HepG2 (cell line): ENCODE results near the gene SYNGR2. TPM values are rescaled to one million over a fixed set of nuclear protein-coding genes. Genes with fewer than 3 reads are reported as not detected.

Source experiments
- BCL6 ChIP-seq: IDR thresholded peaks from 2 replicates; pipeline ENCODE4 v1.6.1; 2016; ENCODE audit warnings: missing genetic modification reagents, missing compliant biosample characterization
- CREB1 ChIP-seq, 2 experiments: fragments of 450-650 bp in 1 of 2; IDR thresholded peaks; 2 replicates each; pipeline ENCODE4 v1.6.1; 2016 to 2017; ENCODE audit warnings: control low read depth in 1 of 2, mild to moderate bottlenecking in 1 of 2, missing compliant biosample characterization in 1 of 2, missing genetic modification characterization in 1 of 2
- EEA1 ChIP-seq: sonication (generic); formaldehyde crosslinking; IDR thresholded peaks from 2 replicates; pipeline ENCODE4 v1.5.1; 2020; ENCODE audit warnings: mild to moderate bottlenecking, missing genetic modification reagents, borderline replicate concordance
- HCFC1 ChIP-seq: fragments of 150-350 bp; IDR thresholded peaks from 2 replicates; pipeline ENCODE4 v1.6.1; 2014; ENCODE audit warnings: low read depth, low read length
- HMG20A ChIP-seq: IDR thresholded peaks from 2 replicates; pipeline ENCODE4 v1.6.1; 2016; ENCODE audit warnings: borderline replicate concordance
- HMGA1 ChIP-seq: sonication (generic); formaldehyde crosslinking; conservative IDR thresholded peaks from 2 replicates; pipeline ENCODE4 v1.4.0; 2020; ENCODE audit warnings: missing genetic modification reagents
- HOXA3 ChIP-seq: sonication (generic); formaldehyde crosslinking; IDR thresholded peaks from 2 replicates; pipeline ENCODE4 v1.5.0; 2020; ENCODE audit warnings: missing genetic modification reagents
- IKZF1 ChIP-seq: fragments of 450-650 bp; IDR thresholded peaks from 2 replicates; pipeline ENCODE4 v1.7.1; 2016
- JUN ChIP-seq: sonication (generic); formaldehyde crosslinking; IDR thresholded peaks from 2 replicates; pipeline ENCODE4 v1.4.0; 2020; ENCODE audit warnings: mild to moderate bottlenecking, missing genetic modification reagents
- KLF16 ChIP-seq, 2 experiments: sonication (generic) in 1 of 2; formaldehyde crosslinking in 1 of 2; IDR thresholded peaks; 2 replicates each; pipeline versions ENCODE4 v1.6.1 to v1.8.0; 2016 to 2023; ENCODE audit warnings: missing genetic modification reagents in 2 of 2, missing compliant biosample characterization in 1 of 2
- MEIS2 ChIP-seq: sonication (generic); formaldehyde crosslinking; IDR thresholded peaks from 2 replicates; pipeline ENCODE4 v1.9.0; 2021; ENCODE audit warnings: mild to moderate bottlenecking, missing genetic modification reagents
- PHF8 ChIP-seq: sonication (generic); formaldehyde crosslinking; IDR thresholded peaks from 2 replicates; pipeline ENCODE4 v1.5.0; 2020; ENCODE audit warnings: missing genetic modification reagents
- PRPF4 ChIP-seq: fragments of 200-400 bp; formaldehyde crosslinking; IDR thresholded peaks from 2 replicates; pipeline ENCODE4 v1.6.1; 2016; ENCODE audit warnings: low read length, low read depth; ENCODE audit not compliant: poor library complexity, severe bottlenecking
- RELA ChIP-seq: sonication (generic); formaldehyde crosslinking; IDR thresholded peaks from 2 replicates; pipeline ENCODE4 v1.4.0; 2020; ENCODE audit warnings: missing genetic modification reagents
- SIN3B ChIP-seq: fragments of 150-350 bp; IDR thresholded peaks from 2 replicates; pipeline ENCODE4 v1.6.1; 2014; ENCODE audit warnings: low read length
- SP1 ChIP-seq, 2 experiments: fragments of 450-650 bp in 1 of 2; sonication (generic) in 1 of 2; formaldehyde crosslinking in 1 of 2; IDR thresholded peaks; 2 replicates each; pipeline versions ENCODE4 v1.4.0 to v1.6.1; 2016 to 2020; ENCODE audit warnings: missing genetic modification reagents in 1 of 2
- SUZ12 ChIP-seq: fragments of 150-350 bp; IDR thresholded peaks from 2 replicates; pipeline ENCODE4 v1.6.1; 2014; ENCODE audit warnings: low read depth, low read length
- TCF7L2 ChIP-seq: IDR thresholded peaks from 2 replicates; pipeline ENCODE4 v1.6.1; 2011; ENCODE audit warnings: mild to moderate bottlenecking, low read depth, low read length, moderate library complexity
- ZNF354B ChIP-seq: sonication (generic); formaldehyde crosslinking; IDR thresholded peaks from 2 replicates; pipeline ENCODE4 v1.8.0; 2022; ENCODE audit warnings: mild to moderate bottlenecking, missing genetic modification reagents
- ZNF570 ChIP-seq: sonication (generic); formaldehyde crosslinking; IDR thresholded peaks from 2 replicates; pipeline ENCODE4 v1.4.0; 2020; ENCODE audit warnings: mild to moderate bottlenecking, missing genetic modification reagents, borderline replicate concordance
- polyA plus RNA-seq, 8 experiments: library from polyadenylated mRNA; depleted of rRNA in 3 of 8; stranded (reverse) in 7 of 8; unstranded in 1 of 8; fragments of >200 nt; fragmentation: Illumina TruSeq in 4 of 8; extraction: Trizol in 4 of 8; gene quantifications; 2 replicates each; pipeline versions ENCODE4 v1.2.1 to v1.2.3, GENCODE V29; 2011 to 2016; ENCODE audit warnings: low read depth in 4 of 8, missing spikeins in 1 of 8, mixed read lengths in 1 of 8; ENCODE audit not compliant: insufficient read depth in 1 of 8
- total RNA-seq, 5 experiments: library from RNA; depleted of rRNA; stranded (reverse); fragments of >200 nt; fragmentation: Illumina TruSeq; extraction: Trizol; gene quantifications; 2 replicates each; pipeline ENCODE4 v1.2.3, GENCODE V29; 2016; ENCODE audit warnings: low read depth in 1 of 5
- TF ChIP-seq, protein P1 (sequence below): sonication (generic); formaldehyde crosslinking; IDR thresholded peaks from 2 replicates; pipeline ENCODE4 v1.9.0; 2022; ENCODE audit warnings: low read depth, missing genetic modification reagents
- TF ChIP-seq, protein P2 (sequence below): sonication (generic); formaldehyde crosslinking; IDR thresholded peaks from 2 replicates; pipeline ENCODE4; 2020; ENCODE audit warnings: missing genetic modification reagents, mild to moderate bottlenecking, borderline replicate concordance
- TF ChIP-seq, protein P3 (sequence below): sonication (generic); formaldehyde crosslinking; IDR thresholded peaks from 2 replicates; pipeline ENCODE4 v1.4.0; 2020; ENCODE audit warnings: missing genetic modification reagents
- TF ChIP-seq, protein P4 (sequence below): sonication (generic); formaldehyde crosslinking; IDR thresholded peaks from 2 replicates; pipeline ENCODE4 v1.5.0; 2020; ENCODE audit warnings: missing genetic modification reagents

SYNGR2 gene
- total and polyA plus RNA-seq, 2 of the 13 experiments (the other 11 are each of a cell fraction or from before 2014, with no cell fraction given), result 46.7 to 170 TPM

DNA sequence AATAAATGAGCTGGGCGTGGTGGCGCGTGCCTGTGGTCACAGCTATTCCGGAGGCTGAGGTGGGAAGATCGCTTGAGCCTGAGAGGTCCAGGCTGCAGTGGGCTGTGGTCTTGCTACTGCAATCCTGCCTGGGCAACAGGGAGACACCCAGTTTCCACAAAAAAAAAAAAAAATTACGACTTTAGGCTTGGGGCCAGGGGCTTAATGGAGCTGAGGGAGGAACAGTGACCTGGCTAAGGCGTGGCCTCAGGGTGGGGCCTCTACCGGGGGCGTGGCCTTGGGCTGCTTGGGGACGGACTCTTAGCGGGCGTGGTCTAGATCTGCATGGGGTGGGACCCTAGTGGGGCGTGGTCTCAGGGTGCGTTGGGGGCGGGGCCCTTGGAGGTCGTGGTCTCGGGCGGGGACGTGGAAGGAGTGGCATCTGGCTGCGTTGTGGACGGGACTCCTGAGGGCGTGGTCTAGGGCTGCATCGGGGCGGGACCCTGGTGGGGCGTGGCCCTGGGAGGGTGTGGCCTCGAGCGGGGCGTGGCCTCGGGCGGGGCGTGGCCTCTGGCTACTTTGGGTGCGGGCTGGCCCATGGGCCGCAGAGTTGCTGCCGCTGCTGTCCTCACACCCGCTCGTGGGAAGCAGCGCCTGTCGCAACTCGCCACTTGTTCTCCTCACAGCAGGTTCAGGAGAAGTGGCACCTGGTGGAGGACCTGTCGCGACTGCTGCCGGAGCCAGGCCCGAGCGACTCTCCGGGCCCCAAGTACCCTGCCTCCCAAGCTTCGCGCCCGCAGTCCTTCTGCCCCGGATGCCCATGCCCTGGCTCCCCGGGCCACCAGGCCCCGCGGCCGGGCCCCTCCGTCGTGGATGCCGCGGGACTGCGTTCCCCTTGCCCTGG, 28.0 kb upstream of the SYNGR2 start (continued):
- TF ChIP-seq EEA1 (CRISPR knock-in tag) (no peak; the same call in 1 of the 2 replicates), IKZF1 (no peak), BCL6 (CRISPR knock-in tag) (0 out of 2 replicates have a peak, but pooled peaks have one; percentile 6), SP1 (IDR thresholded peaks at IDR 0.05) (peak; percentile 98), SP1 (CRISPR knock-in tag; IDR thresholded peaks at IDR 0.05) (peak; percentile 98), KLF16 (CRISPR knock-in tag; IDR thresholded peaks at IDR 0.05) (peak in 1 of 2 experiments; percentile 44; a peak in 1 of 4 replicates), CREB1 (IDR thresholded peaks at IDR 0.05) (peak; percentile 59; the same call in 1 of the 2 replicates), CREB1 (CRISPR knock-in tag; IDR thresholded peaks at IDR 0.05) (no peak), HOXA3 (CRISPR knock-in tag) (no peak; the same call in 1 of the 2 replicates), SIN3B (no peak), HMG20A (CRISPR knock-in tag) (no peak), HCFC1 (no peak), HMGA1 (CRISPR knock-in tag) (no peak), JUN (no peak), PHF8 (no peak), PRPF4 (no peak), MEIS2 (no peak), ZNF354B (CRISPR knock-in tag) (no peak), ZNF570 (CRISPR knock-in tag) (no peak), RELA (CRISPR knock-in tag) (no peak), TCF7L2 (no peak), SUZ12 (no peak)
- TF ChIP-seq, protein P1, sequence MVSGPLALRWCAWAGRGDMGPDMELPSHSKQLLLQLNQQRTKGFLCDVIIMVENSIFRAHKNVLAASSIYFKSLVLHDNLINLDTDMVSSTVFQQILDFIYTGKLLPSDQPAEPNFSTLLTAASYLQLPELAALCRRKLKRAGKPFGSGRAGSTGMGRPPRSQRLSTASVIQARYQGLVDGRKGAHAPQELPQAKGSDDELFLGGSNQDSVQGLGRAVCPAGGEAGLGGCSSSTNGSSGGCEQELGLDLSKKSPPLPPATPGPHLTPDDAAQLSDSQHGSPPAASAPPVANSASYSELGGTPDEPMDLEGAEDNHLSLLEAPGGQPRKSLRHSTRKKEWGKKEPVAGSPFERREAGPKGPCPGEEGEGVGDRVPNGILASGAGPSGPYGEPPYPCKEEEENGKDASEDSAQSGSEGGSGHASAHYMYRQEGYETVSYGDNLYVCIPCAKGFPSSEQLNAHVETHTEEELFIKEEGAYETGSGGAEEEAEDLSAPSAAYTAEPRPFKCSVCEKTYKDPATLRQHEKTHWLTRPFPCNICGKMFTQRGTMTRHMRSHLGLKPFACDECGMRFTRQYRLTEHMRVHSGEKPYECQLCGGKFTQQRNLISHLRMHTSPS (CRISPR knock-in tag), result no peak
- TF ChIP-seq, protein P2, sequence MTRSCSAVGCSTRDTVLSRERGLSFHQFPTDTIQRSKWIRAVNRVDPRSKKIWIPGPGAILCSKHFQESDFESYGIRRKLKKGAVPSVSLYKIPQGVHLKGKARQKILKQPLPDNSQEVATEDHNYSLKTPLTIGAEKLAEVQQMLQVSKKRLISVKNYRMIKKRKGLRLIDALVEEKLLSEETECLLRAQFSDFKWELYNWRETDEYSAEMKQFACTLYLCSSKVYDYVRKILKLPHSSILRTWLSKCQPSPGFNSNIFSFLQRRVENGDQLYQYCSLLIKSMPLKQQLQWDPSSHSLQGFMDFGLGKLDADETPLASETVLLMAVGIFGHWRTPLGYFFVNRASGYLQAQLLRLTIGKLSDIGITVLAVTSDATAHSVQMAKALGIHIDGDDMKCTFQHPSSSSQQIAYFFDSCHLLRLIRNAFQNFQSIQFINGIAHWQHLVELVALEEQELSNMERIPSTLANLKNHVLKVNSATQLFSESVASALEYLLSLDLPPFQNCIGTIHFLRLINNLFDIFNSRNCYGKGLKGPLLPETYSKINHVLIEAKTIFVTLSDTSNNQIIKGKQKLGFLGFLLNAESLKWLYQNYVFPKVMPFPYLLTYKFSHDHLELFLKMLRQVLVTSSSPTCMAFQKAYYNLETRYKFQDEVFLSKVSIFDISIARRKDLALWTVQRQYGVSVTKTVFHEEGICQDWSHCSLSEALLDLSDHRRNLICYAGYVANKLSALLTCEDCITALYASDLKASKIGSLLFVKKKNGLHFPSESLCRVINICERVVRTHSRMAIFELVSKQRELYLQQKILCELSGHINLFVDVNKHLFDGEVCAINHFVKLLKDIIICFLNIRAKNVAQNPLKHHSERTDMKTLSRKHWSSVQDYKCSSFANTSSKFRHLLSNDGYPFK (CRISPR knock-in tag), result no peak; the same call in 1 of the 2 replicates
- TF ChIP-seq, protein P3, sequence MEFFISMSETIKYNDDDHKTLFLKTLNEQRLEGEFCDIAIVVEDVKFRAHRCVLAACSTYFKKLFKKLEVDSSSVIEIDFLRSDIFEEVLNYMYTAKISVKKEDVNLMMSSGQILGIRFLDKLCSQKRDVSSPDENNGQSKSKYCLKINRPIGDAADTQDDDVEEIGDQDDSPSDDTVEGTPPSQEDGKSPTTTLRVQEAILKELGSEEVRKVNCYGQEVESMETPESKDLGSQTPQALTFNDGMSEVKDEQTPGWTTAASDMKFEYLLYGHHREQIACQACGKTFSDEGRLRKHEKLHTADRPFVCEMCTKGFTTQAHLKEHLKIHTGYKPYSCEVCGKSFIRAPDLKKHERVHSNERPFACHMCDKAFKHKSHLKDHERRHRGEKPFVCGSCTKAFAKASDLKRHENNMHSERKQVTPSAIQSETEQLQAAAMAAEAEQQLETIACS (CRISPR knock-in tag), result no peak
- TF ChIP-seq, protein P4, sequence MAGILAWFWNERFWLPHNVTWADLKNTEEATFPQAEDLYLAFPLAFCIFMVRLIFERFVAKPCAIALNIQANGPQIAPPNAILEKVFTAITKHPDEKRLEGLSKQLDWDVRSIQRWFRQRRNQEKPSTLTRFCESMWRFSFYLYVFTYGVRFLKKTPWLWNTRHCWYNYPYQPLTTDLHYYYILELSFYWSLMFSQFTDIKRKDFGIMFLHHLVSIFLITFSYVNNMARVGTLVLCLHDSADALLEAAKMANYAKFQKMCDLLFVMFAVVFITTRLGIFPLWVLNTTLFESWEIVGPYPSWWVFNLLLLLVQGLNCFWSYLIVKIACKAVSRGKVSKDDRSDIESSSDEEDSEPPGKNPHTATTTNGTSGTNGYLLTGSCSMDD (CRISPR knock-in tag), result 0 out of 2 replicates have a peak, but pooled peaks have one; percentile 49
